K562 (cell line): ENCODE results near the gene CTIF.

Experiments used
- CTCF ChIP-seq, 3 experiments: IDR thresholded peaks in 2 of 3; conservative IDR thresholded peaks in 1 of 3; 2 replicates each; pipeline ENCODE4 v1.5.1; 2011 to 2012; ENCODE audit warnings: low read length in 3 of 3, mild to moderate bottlenecking in 3 of 3, control low read depth in 2 of 3, improper control_type of control experiment in 1 of 3, inconsistent platforms in 1 of 3, low read depth in 1 of 3, mixed read lengths in 1 of 3, moderate library complexity in 1 of 3; ENCODE audit not compliant: insufficient read depth in 2 of 3
- ETS1 ChIP-seq: conservative IDR thresholded peaks from 2 replicates; pipeline ENCODE4 v1.6.1; 2011; ENCODE audit warnings: low read depth, mild to moderate bottlenecking, low read length; ENCODE audit not compliant: control insufficient read depth
- NR3C1 ChIP-seq: sonication (generic); formaldehyde crosslinking; IDR thresholded peaks from 2 replicates; pipeline ENCODE4 v1.8.1; 2022; ENCODE audit warnings: missing genetic modification reagents
- SPI1 ChIP-seq: IDR thresholded peaks from 2 replicates; pipeline ENCODE4 v1.6.1; 2011; ENCODE audit warnings: low read depth, low read length, control low read depth, borderline replicate concordance
- SRF ChIP-seq, 2 experiments: fragments of 250-450, 450-650 bp in 1 of 2; sonication (Bioruptor Pico) in 1 of 2; sonication (generic) in 1 of 2; formaldehyde crosslinking; IDR thresholded peaks; 2 replicates each; pipeline versions ENCODE4 v1.5.0 to v1.5.1; 2020 to 2022; ENCODE audit warnings: mild to moderate bottlenecking in 1 of 2, missing genetic modification reagents in 1 of 2
- STAT5B ChIP-seq: fragments of 250-450 bp; sonication (Bioruptor Pico); IDR thresholded peaks from 2 replicates; pipeline ENCODE4 v1.8.0; 2021; ENCODE audit warnings: mild to moderate bottlenecking, inconsistent platforms
- STAT6 ChIP-seq: sonication (generic); formaldehyde crosslinking; IDR thresholded peaks from 2 replicates; pipeline ENCODE4 v1.8.1; 2023; ENCODE audit warnings: mild to moderate bottlenecking, missing genetic modification reagents

- TF ChIP-seq SRF (CRISPR knock-in tag; IDR thresholded peaks at IDR 0.05) (no peak), ETS1 (no peak), STAT5B (CRISPR knock-in tag) (no peak), SPI1 (no peak), CTCF (IDR thresholded peaks at IDR 0.05 in 2 of 3, conservative IDR thresholded peaks at IDR 0.05 in 1 of 3; ENCODE audit: insufficient read depth in 2 of 3, low read depth in 1 of 3, low read length in 3 of 3) (no peak), STAT6 (CRISPR knock-in tag) (no peak), NR3C1 (no peak)
Measured at GRCh38 chr18:48661421-48661820, 122.6 kb downstream of the CTIF start.
